ENCODE data around the gene IFT88. TPM values are rescaled to one million over a fixed set of nuclear protein-coding genes. Genes with fewer than 3 reads are reported as not detected.

Gene IFT88
- total and polyA plus RNA-seq, 8 donors = 2.3 to 68.3 (median 6.7) TPM

DNA sequence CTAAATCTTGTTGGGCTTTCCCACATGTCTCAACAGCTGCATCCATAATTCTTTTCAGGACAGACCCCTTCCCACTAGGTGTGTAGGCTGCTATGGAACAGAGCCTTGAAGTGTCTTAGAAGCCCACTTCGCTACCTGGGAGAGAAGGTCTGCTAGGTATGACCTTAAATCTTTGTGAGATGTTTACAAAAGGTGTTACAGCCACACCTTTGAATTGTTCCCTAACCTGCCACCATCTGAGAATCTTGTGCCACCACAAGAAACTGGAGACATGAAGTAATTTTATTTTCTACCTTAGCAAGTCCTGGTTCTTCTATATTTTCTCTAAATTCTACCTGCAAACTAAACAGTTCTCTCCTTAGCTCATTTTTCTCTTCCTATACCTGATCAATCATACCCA, 69.1 kb downstream of the IFT88 start:
- no peak for TF ChIP-seq POLR2A (IDR thresholded peaks at IDR 0.05)
- peaks cover 0 to 47% (median 32%) of the 10 kb centered on the region in 4 donors for H3K36me3 ChIP-seq
- intact Hi-C loops (cut with DNase I; ENCODE audit: low total_unique reads) = no loop called here
- no peaks in the 10 kb centered on the region for H3K9me3 ChIP-seq
- no peak overlapping the region for H3K4me3 ChIP-seq
- H3K27me3 ChIP-seq = no peaks in the 10 kb centered on the region
- no peak overlapping the region for H3K27ac ChIP-seq
- WGBS, 5 donors = 53 to 76% (median 70%) methylated on average over 1 of the region's 1 CpG
- no peaks in the 10 kb centered on the region for H3K4me1 ChIP-seq
- peak in 1 of 2 donors; percentile 16 for DNase-seq

DNA sequence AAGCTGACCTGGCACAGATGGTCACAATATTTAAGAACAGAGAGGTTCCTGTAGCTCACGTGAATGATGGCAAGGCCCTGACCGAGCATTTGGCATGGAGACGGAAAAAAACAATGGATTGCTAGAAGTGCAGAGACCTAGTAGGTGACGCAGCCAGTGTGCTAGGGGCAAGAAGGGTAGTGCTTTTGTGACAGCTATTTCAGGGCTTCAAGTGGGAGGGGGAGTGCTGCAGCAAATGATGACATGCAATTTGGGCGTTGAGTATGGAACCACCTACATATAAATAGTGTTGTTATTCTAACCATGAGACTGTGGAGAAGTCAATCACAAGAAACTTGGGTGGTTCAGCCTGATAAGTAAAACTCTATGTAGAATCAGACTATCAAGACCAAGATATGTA, 70.9 kb downstream of the IFT88 start:
- Histone ChIP-seq H3K27me3 (no peaks in the 10 kb centered on the region), H3K4me3 (no peak overlapping the region), H3K9me3 (no peaks in the 10 kb centered on the region), H3K27ac (no peak overlapping the region), H3K36me3 (peaks cover 0 to 31% (median 17%) of the 10 kb centered on the region in 4 donors), H3K4me1 (no peaks in the 10 kb centered on the region)
- TF ChIP-seq POLR2A (IDR thresholded peaks at IDR 0.05) = no peak
- TF ChIP-seq CTCF (IDR thresholded peaks at IDR 0.05) = no peak
- no peak for TF ChIP-seq POLR2AphosphoS5 (IDR thresholded peaks at IDR 0.05)
- no peak for TF ChIP-seq EP300 (IDR thresholded peaks at IDR 0.05)
- no peak for DNase-seq
- intact Hi-C loops (cut with DNase I; ENCODE audit: low total_unique reads) = no loop called here
- 91 to 94% (median 93%) methylated on average over 5 of the region's 5 CpGs for WGBS, 5 donors

- Histone ChIP-seq H3K9me3 (no peaks in the 10 kb centered on the region), H3K4me1 (no peaks in the 10 kb centered on the region), H3K27me3 (no peaks in the 10 kb centered on the region), H3K4me3 (no peak overlapping the region), H3K36me3 (peaks cover 0 to 11% (median 5%) of the 10 kb centered on the region in 4 donors), H3K27ac (no peak overlapping the region)
- 95 to 98% (median 96%) methylated on average over 2 of the region's 2 CpGs for WGBS, 5 donors
- no peak for DNase-seq
- intact Hi-C loops (cut with DNase I; ENCODE audit: low total_unique reads) = no loop called here
- TF ChIP-seq POLR2A (IDR thresholded peaks at IDR 0.05) (no peak), CTCF (IDR thresholded peaks at IDR 0.05) (no peak), EP300 (IDR thresholded peaks at IDR 0.05) (no peak), POLR2AphosphoS5 (IDR thresholded peaks at IDR 0.05) (no peak)
These were observed 80.8 kb downstream of the IFT88 start for GRCh38 chr13:20647758-20648157.

DNA sequence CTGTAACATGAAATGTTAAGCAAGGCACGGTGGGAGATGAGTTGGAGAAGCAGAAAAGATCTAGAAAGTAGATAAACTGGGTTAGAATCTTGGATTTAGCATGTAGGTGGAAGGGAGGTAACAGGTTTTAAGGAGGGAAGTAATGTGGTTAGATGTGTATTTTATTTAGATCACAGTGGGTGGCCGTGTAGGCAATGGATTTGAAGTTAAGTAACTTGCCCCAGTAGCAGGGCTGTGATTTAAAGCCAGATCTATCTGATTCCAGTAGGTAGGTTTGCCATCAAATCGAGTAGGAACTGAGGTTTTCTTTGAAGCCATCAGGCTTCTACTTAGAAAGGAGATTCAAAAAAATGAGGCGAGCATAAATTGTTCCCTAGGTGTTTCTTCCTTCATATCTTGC, 86.0 kb downstream of the IFT88 start:
- TF ChIP-seq POLR2AphosphoS5 (IDR thresholded peaks at IDR 0.05) (no peak), CTCF (IDR thresholded peaks at IDR 0.05) (no peak), EP300 (IDR thresholded peaks at IDR 0.05) (no peak), POLR2A (IDR thresholded peaks at IDR 0.05) (no peak)
- intact Hi-C loops (cut with DNase I; ENCODE audit: low total_unique reads) = no loop called here
- no peaks in the 10 kb centered on the region for H3K4me1 ChIP-seq
- WGBS, 5 donors = 79 to 84% (median 81%) methylated on average over 4 of the region's 4 CpGs
- no peak overlapping the region for H3K4me3 ChIP-seq
- no peak overlapping the region for H3K27ac ChIP-seq
- peaks cover 0 to 11% (median 5%) of the 10 kb centered on the region in 4 donors for H3K36me3 ChIP-seq
- DNase-seq = no peak
- H3K9me3 ChIP-seq = no peaks in the 10 kb centered on the region
- no peaks in the 10 kb centered on the region for H3K27me3 ChIP-seq

DNA sequence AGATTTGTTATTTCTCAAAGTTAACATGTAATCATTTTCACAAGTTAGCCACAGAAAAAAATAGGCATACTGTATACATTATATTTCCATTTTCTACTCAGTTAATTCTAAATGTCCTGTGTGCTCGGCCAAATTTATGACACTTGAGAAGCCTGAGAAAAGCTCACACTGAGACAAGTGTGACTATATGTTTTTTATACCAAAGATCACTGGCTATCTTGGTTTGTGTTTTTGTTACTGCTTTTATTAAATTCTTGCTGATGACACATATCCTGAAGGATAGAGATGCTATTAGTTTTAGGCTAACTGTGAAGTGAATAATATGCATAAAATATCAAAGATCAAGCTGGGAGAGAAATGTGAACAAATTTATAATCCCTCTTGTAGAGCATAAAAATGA, 87.2 kb downstream of the IFT88 start:
- H3K36me3 ChIP-seq = peaks cover 0 to 18% (median 10%) of the 10 kb centered on the region in 4 donors
- H3K4me1 ChIP-seq = no peaks in the 10 kb centered on the region
- H3K27ac ChIP-seq = no peak overlapping the region
- no peaks in the 10 kb centered on the region for H3K27me3 ChIP-seq
- WGBS, 5 donors = 88 to 98% (median 94%) methylated on average over 1 of the region's 1 CpG
- H3K9me3 ChIP-seq = no peaks in the 10 kb centered on the region
- no peak for TF ChIP-seq POLR2AphosphoS5 (IDR thresholded peaks at IDR 0.05)
- no peak for TF ChIP-seq EP300 (IDR thresholded peaks at IDR 0.05)
- TF ChIP-seq CTCF (IDR thresholded peaks at IDR 0.05) = no peak
- no peak for TF ChIP-seq POLR2A (IDR thresholded peaks at IDR 0.05)
- no peak overlapping the region for H3K4me3 ChIP-seq
- no peak for DNase-seq
- intact Hi-C loops (cut with DNase I; ENCODE audit: low total_unique reads) = no loop called here

Data from stomach (tissue), 9 donors.